ENCODE measurements around the gene TENM3.

Gene TENM3

GRCh38 chr4:182413550-182413949 is 170.3 kb downstream of the TENM3 start:
- no peak for DNase-seq

GRCh38 chr4:182415116-182415515 is 171.9 kb downstream of the TENM3 start:
- DNase-seq: no peak

GRCh38 chr4:182416067-182416466 is 172.9 kb downstream of the TENM3 start:
- no peak for DNase-seq

- DNase-seq: no peak
Observed at GRCh38 chr4:182418054-182418734, 175.0 kb downstream of the TENM3 start.

GRCh38 chr4:182420189-182420588 is 177.0 kb downstream of the TENM3 start:
- no peak for DNase-seq

- no peak for DNase-seq
Observed at GRCh38 chr4:182421753-182422152, 178.6 kb downstream of the TENM3 start.

GRCh38 chr4:182425302-182425701 is 182.1 kb downstream of the TENM3 start:
- no peak for DNase-seq

GRCh38 chr4:182426901-182427300 is 183.7 kb downstream of the TENM3 start:
- DNase-seq: no peak

- DNase-seq: no peak
Observed at GRCh38 chr4:182427554-182427953, 184.4 kb downstream of the TENM3 start.

GRCh38 chr4:182429896-182430295 is 186.7 kb downstream of the TENM3 start:
- DNase-seq: no peak

GRCh38 chr4:182432819-182433218 is 189.6 kb downstream of the TENM3 start:
- no peak for DNase-seq

- DNase-seq: no peak
Observed at GRCh38 chr4:182434720-182435119, 191.5 kb downstream of the TENM3 start.

GRCh38 chr4:182435401-182435800 is 192.2 kb downstream of the TENM3 start:
- DNase-seq: no peak

GRCh38 chr4:182443070-182443469 is 199.9 kb downstream of the TENM3 start:
- DNase-seq: no peak

- no peak for DNase-seq
Observed at GRCh38 chr4:182447767-182448280, 204.6 kb downstream of the TENM3 start.

GRCh38 chr4:182448281-182449151 is 205.3 kb downstream of the TENM3 start:
- DNase-seq: peak; percentile 57

- DNase-seq: peak; percentile 26
Observed at GRCh38 chr4:182449186-182449929, 206.2 kb downstream of the TENM3 start.

GRCh38 chr4:182449930-182450439 is 206.8 kb downstream of the TENM3 start:
- no peak for DNase-seq

GRCh38 chr4:182451441-182451840 is 208.2 kb downstream of the TENM3 start:
- no peak for DNase-seq

- DNase-seq: no peak
Observed at GRCh38 chr4:182453830-182454229, 210.6 kb downstream of the TENM3 start.

GRCh38 chr4:182454440-182455013 is 211.3 kb downstream of the TENM3 start:
- no peak for DNase-seq

GRCh38 chr4:182465114-182465513 is 221.9 kb downstream of the TENM3 start:
- DNase-seq: no peak

GRCh38 chr4:182465979-182466378 is 222.8 kb downstream of the TENM3 start:
- DNase-seq: no peak

Data from stimulated activated CD8-positive, alpha-beta memory T cell treated with anti-CD3 and anti-CD28 coated beads, Interleukin-4, amount 100 ng/mL, for 48 hours (primary cell).